Esophagus muscularis mucosa (tissue), 4 donors: ENCODE measurements around the gene KCNG1. TPM values are rescaled to one million over a fixed set of nuclear protein-coding genes. Genes with fewer than 3 reads are reported as not detected.

Experiments used
- DNase-seq: peaks from one replicate; pipeline ENCODE4 v3.0.0-alpha.2; 2017; ENCODE audit errors: extremely low spot score
- H3K27ac ChIP-seq, 4 donors: fragments of 200-600 bp; sonication (generic); replicated peaks in 1 of 4; 1 replicate in 3 of 4; 2 replicates in 1 of 4; pipeline ENCODE4 v1.5.1; 2016 to 2019; ENCODE audit warnings: mild to moderate bottlenecking in 1 of 4
- H3K27me3 ChIP-seq, 4 donors: fragments of 200-600 bp; sonication (generic); one replicate each; pipeline versions ENCODE4 v1.5.1 to v1.6.0; 2016 to 2019
- H3K36me3 ChIP-seq, 4 donors: fragments of 200-600 bp; sonication (generic); one replicate each; pipeline ENCODE4 v1.5.1; 2016 to 2019
- H3K4me1 ChIP-seq, 4 donors: fragments of 200-600 bp; sonication (generic); one replicate each; pipeline ENCODE4 v1.5.1; 2016 to 2019
- H3K4me3 ChIP-seq, 4 donors: fragments of 200-600 bp; sonication (generic); 1 replicate in 2 of 4; 2 replicates in 2 of 4; pipeline ENCODE4 v1.5.1; 2016 to 2019; ENCODE audit warnings: mild to moderate bottlenecking in 4 of 4, moderate library complexity in 1 of 4
- H3K9me3 ChIP-seq, 4 donors: fragments of 200-600 bp; sonication (generic); 1 replicate in 3 of 4; 2 replicates in 1 of 4; pipeline ENCODE4 v1.5.1; 2016 to 2019
- EP300 ChIP-seq: sonication (generic); formaldehyde crosslinking; IDR thresholded peaks from one replicate; pipeline ENCODE4 v1.6.1; 2017; ENCODE audit warnings: antibody characterized with exemption
- POLR2A ChIP-seq: fragments of 450-650 bp; IDR thresholded peaks from one replicate; pipeline ENCODE4 v1.6.1; 2017; ENCODE audit warnings: antibody characterized with exemption, moderate library complexity, mild to moderate bottlenecking, low read depth
- POLR2AphosphoS5 ChIP-seq, 2 donors: sonication (generic); formaldehyde crosslinking; IDR thresholded peaks; one replicate each; pipeline ENCODE4 v1.6.1; 2017; ENCODE audit warnings: antibody characterized with exemption in 2 of 2
- WGBS: methylation state at CpG from one replicate; pipeline ENCODE4 v1.1.5; 2018; 5-methylcytosine and 5-hydroxymethylcytosine counted together
- intact Hi-C: fragments of 100-400 bp; cut with DNase I; formaldehyde crosslinking; loops from one replicate; pipeline ENCODE4 v1.15.1; 2023
- total RNA-seq, 4 donors: library from RNA; depleted of rRNA; stranded (reverse); fragments of >200 nt; gene quantifications; one replicate each; pipeline versions ENCODE4 v1.1.0 to v1.2.1, GENCODE V29; 2016
- TF ChIP-seq, protein P1 (sequence below), 3 experiments: fragments of 200-600 bp in 2 of 3; fragments of 450-650 bp in 1 of 3; sonication (generic) in 2 of 3; IDR thresholded peaks; one replicate each; pipeline ENCODE4 v1.5.1; 2017 to 2019; ENCODE audit warnings: antibody characterized with exemption in 3 of 3, mild to moderate bottlenecking in 2 of 3, moderate library complexity in 1 of 3

Gene KCNG1
- total RNA-seq, 4 donors from 2014 or later, result 0.42 to 2.2 (median 0.64) TPM

DNA sequence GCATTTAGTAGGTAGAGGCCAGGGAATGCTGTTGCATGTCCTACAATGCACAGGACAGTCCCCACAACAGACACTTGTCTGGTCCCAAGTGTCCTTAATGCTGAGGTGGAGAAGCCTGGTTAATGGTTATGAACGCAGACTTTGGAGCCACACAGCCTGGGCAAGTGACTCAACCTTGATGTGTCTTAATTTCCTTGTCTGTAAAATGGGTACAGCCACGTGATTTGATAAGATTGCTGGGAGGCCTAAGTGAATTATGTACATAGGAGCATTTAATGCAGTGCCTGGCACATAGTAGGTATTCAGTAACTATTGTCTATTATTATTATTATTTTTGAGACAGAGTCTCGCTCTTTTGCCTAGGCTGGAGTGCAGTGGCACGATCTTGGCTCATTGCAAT, 11.4 kb downstream of the KCNG1 start:
- H3K9me3 ChIP-seq, result no peaks in the 10 kb centered on the region
- no peak for DNase-seq
- TF ChIP-seq, protein P1, sequence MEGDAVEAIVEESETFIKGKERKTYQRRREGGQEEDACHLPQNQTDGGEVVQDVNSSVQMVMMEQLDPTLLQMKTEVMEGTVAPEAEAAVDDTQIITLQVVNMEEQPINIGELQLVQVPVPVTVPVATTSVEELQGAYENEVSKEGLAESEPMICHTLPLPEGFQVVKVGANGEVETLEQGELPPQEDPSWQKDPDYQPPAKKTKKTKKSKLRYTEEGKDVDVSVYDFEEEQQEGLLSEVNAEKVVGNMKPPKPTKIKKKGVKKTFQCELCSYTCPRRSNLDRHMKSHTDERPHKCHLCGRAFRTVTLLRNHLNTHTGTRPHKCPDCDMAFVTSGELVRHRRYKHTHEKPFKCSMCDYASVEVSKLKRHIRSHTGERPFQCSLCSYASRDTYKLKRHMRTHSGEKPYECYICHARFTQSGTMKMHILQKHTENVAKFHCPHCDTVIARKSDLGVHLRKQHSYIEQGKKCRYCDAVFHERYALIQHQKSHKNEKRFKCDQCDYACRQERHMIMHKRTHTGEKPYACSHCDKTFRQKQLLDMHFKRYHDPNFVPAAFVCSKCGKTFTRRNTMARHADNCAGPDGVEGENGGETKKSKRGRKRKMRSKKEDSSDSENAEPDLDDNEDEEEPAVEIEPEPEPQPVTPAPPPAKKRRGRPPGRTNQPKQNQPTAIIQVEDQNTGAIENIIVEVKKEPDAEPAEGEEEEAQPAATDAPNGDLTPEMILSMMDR (IDR thresholded peaks at IDR 0.05), result no peak
- no peak for TF ChIP-seq EP300
- no peak for TF ChIP-seq POLR2AphosphoS5 (IDR thresholded peaks at IDR 0.05)
- TF ChIP-seq POLR2A, result no peak
- H3K36me3 ChIP-seq, result no peaks in the 10 kb centered on the region
- no peaks in the 10 kb centered on the region for H3K4me1 ChIP-seq
- no peak overlapping the region for H3K4me3 ChIP-seq
- 93% methylated on average over 4 of the region's 4 CpGs for WGBS
- peaks cover 0 to 33% (median 0%) of the 10 kb centered on the region in 4 donors for H3K27me3 ChIP-seq
- intact Hi-C loops, result no loop called here
- H3K27ac ChIP-seq, result no peak overlapping the region

DNA sequence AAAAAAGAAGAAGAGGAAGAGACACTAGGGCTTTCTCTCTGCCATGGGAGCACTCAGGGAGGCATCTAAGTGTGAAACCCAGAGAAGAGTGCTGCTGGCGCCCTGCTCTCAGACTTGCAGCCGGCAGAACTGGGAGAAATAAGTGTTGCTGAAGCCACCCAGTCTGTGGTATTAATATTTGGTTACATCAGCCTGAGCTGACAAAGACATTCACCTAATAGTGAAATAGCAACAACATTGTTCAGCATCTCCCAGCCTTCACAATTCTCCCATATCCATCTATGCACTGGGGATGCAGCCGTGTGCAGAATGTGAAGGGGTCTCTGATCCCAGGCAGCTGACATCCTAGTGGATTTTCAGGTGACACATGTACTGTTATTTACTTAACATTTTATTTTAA, 12.0 kb downstream of the KCNG1 start:
- no peaks in the 10 kb centered on the region for H3K9me3 ChIP-seq
- H3K4me3 ChIP-seq, result no peak overlapping the region
- intact Hi-C loops, result no loop called here
- no peaks in the 10 kb centered on the region for H3K36me3 ChIP-seq
- no peak for DNase-seq
- H3K27me3 ChIP-seq, result peaks cover 0 to 33% (median 0%) of the 10 kb centered on the region in 4 donors
- 92% methylated on average over 3 of the region's 3 CpGs for WGBS
- H3K27ac ChIP-seq, result no peak overlapping the region
- no peaks in the 10 kb centered on the region for H3K4me1 ChIP-seq
- TF ChIP-seq, protein P1 (IDR thresholded peaks at IDR 0.05), result no peak
- TF ChIP-seq POLR2A, result no peak
- TF ChIP-seq POLR2AphosphoS5 (IDR thresholded peaks at IDR 0.05), result no peak
- no peak for TF ChIP-seq EP300

DNA sequence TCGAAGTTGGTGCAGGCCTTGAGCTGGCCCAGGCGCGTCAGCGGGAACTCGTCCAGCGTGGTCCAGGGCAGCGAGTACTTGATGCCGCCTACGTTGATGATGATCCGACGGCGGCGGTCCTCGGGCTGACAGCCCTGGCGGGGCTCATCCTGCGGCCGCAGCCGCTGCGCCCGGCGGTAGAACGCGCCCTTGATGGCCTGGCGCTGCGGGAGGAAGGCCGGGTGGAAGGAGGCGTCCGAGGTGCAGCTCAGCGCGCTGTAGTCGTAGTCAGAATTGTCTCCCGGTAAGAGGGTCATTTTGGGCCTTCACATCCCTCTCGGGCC, 12.9 kb downstream of the KCNG1 start:
- TF ChIP-seq EP300, result no peak
- no peak for TF ChIP-seq POLR2A
- no peak overlapping the region for H3K4me3 ChIP-seq
- H3K27ac ChIP-seq, result no peak overlapping the region
- no peaks in the 10 kb centered on the region for H3K9me3 ChIP-seq
- peaks cover 0 to 32% (median 0%) of the 10 kb centered on the region in 4 donors for H3K27me3 ChIP-seq
- intact Hi-C loops, result no loop called here
- no peaks in the 10 kb centered on the region for H3K4me1 ChIP-seq
- no peaks in the 10 kb centered on the region for H3K36me3 ChIP-seq
- WGBS, result 81% methylated on average over 31 of the region's 33 CpGs
- no peak for DNase-seq

DNA sequence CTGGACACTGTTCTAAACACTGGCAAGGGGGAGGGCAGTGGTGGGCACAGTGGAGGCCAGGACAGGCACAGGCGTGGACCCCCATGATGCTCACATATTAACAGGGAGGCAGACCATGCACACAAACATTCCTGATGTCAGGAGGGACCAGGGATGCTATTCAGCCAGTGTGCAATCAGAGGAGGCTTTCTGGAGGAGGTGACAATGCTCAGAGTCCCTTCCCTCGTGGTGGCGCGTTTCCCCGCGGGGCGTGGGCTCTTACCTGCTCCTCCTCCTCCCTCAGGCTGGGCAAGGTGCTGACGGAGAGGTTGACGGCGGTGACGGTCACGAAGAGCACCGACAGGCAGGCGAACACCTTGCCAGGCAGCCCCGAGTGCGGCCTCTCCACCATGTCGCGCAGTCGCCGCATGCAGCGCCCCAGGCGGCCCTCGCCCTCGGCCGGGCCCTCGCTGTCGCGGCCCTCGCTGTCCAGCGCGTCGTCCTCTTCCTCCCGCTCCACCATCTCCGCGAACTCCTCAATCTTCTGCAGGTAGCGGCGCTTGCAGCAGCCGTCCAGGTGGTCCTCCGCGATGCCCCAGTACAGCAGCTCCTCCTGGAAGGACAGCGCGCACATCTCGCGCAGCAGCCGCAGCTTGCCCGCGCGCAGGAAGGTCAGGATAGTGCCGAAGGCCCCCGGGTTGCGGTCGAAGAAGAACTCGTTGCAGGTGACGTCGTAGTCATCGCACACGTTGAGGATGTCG, 13.4 kb downstream of the KCNG1 start:
- no peak overlapping the region for H3K4me3 ChIP-seq
- WGBS, result 84% methylated on average over 47 of the region's 58 CpGs
- peaks cover 0 to 31% (median 0%) of the 10 kb centered on the region in 4 donors for H3K27me3 ChIP-seq
- no peak for DNase-seq
- no peaks in the 10 kb centered on the region for H3K9me3 ChIP-seq
- intact Hi-C loops, result no loop called here
- no peaks in the 10 kb centered on the region for H3K36me3 ChIP-seq
- no peak overlapping the region for H3K27ac ChIP-seq
- H3K4me1 ChIP-seq, result no peaks in the 10 kb centered on the region
- TF ChIP-seq POLR2AphosphoS5 (IDR thresholded peaks at IDR 0.05) (no peak), EP300 (no peak), POLR2A (no peak)
- TF ChIP-seq, protein P1 (IDR thresholded peaks at IDR 0.05), result no peak

DNA sequence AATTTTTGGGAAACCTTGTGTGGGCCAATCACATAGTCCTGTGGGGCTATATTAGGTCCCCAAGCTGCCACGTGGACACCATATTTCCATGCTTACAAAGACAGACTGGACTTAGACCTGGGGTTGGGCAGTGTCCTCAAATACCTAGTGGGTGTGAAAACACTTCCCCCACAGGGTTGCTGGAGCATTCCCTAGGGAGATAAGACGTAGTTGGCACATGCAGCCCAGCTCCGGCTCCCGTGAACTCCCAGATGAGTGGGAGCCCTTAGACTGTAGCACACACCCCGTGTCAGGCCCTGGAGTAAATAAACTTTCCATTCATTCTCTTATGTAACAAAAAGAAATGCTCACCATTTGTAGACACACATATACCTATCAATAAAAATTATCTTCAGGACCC, 14.2 kb downstream of the KCNG1 start:
- WGBS, result 87% methylated on average over 5 of the region's 5 CpGs

More for the DNA sequence above, 14.2 kb downstream of the KCNG1 start:
- Histone ChIP-seq H3K36me3 (no peaks in the 10 kb centered on the region), H3K4me1 (no peaks in the 10 kb centered on the region), H3K4me3 (no peak overlapping the region), H3K9me3 (no peaks in the 10 kb centered on the region), H3K27me3 (peaks cover 0 to 33% (median 0%) of the 10 kb centered on the region in 4 donors), H3K27ac (no peak overlapping the region)
- DNase-seq, result no peak
- TF ChIP-seq POLR2AphosphoS5 (IDR thresholded peaks at IDR 0.05) (no peak), POLR2A (no peak), EP300 (no peak)
- TF ChIP-seq, protein P1 (IDR thresholded peaks at IDR 0.05), result no peak
- intact Hi-C loops, result no loop called here
